SU-DHL-6 (cell line): ENCODE results near the gene ZNF823.

Source experiments
- H2AFZ ChIP-seq: fragments of 200-600 bp; sonication (generic); 2 replicates; pipeline ENCODE4 v1.6.1; 2014; ENCODE audit warnings: low read depth, mild to moderate bottlenecking, moderate library complexity, mixed read lengths, antibody characterized with exemption, low read length; ENCODE audit not compliant: severe bottlenecking
- H3F3A ChIP-seq: fragments of 200-600 bp; shearing (Covaris generic); 2 replicates; pipeline ENCODE4 v1.6.0; 2016; ENCODE audit warnings: antibody characterized with exemption, mild to moderate bottlenecking; ENCODE audit not compliant: insufficient read depth
- H3K27ac ChIP-seq: fragments of 200-600 bp; sonication (generic); 2 replicates; pipeline ENCODE4 v1.5.1; 2016; ENCODE audit warnings: low read depth, mild to moderate bottlenecking, low read length, moderate library complexity, mixed read lengths
- H3K27me3 ChIP-seq: fragments of 200-600 bp; sonication (generic), shearing (Covaris generic); 2 replicates; pipeline ENCODE4 v1.6.0; 2014; ENCODE audit warnings: mild to moderate bottlenecking, low read length
- H3K36me3 ChIP-seq: fragments of 200-600 bp; sonication (generic); 2 replicates; pipeline ENCODE4 v1.6.1; 2014; ENCODE audit warnings: mild to moderate bottlenecking, low read length, mixed read lengths
- H3K4me2 ChIP-seq: fragments of 300-600, 200-600 bp; shearing (Covaris generic), sonication (generic); 2 replicates; pipeline ENCODE4 v1.6.0; 2014; ENCODE audit warnings: low read length, low read depth, mild to moderate bottlenecking; ENCODE audit not compliant: poor library complexity, severe bottlenecking
- H3K4me3 ChIP-seq: fragments of 200-600 bp; sonication (generic); 2 replicates; pipeline ENCODE4 v1.5.1; 2014; ENCODE audit warnings: antibody characterized with exemption, low read length, mild to moderate bottlenecking, mixed read lengths; ENCODE audit not compliant: insufficient read depth, poor library complexity, severe bottlenecking
- H3K79me2 ChIP-seq: fragments of 200-600 bp; sonication (generic); 2 replicates; pipeline ENCODE4 v1.6.1; 2014; ENCODE audit warnings: mild to moderate bottlenecking, low read length, moderate library complexity; ENCODE audit not compliant: insufficient read depth
- H3K9ac ChIP-seq: fragments of 200-600 bp; sonication (generic); 2 replicates; pipeline ENCODE4 v1.7.0; 2014; ENCODE audit warnings: mild to moderate bottlenecking, low read length
- H3K9me2 ChIP-seq: fragments of 200-600 bp; sonication (generic); replicated peaks from 2 replicates; pipeline ENCODE4 v1.6.1; 2014; ENCODE audit warnings: low read length; ENCODE audit not compliant: insufficient read depth
- H3K9me3 ChIP-seq: fragments of 200-600 bp; sonication (generic); 2 replicates; pipeline ENCODE4 v1.6.1; 2014; ENCODE audit warnings: low read length, mixed read lengths; ENCODE audit not compliant: insufficient read depth
- H4K20me1 ChIP-seq: fragments of 200-600 bp; sonication (generic); 2 replicates; pipeline ENCODE4 v1.6.1; 2014; ENCODE audit warnings: low read depth, mild to moderate bottlenecking, antibody characterized with exemption, low read length, moderate library complexity, mixed read lengths
- CTCF ChIP-seq: fragments of 200-600 bp; sonication (generic); IDR thresholded peaks from one replicate; pipeline ENCODE4 v1.5.1; 2017; ENCODE audit warnings: antibody characterized with exemption, mild to moderate bottlenecking, low read length, moderate library complexity; ENCODE audit not compliant: insufficient read depth, poor library complexity, severe bottlenecking
- EZH2phosphoT487 ChIP-seq: fragments of 200-600 bp; sonication (generic), shearing (Covaris generic); conservative IDR thresholded peaks from 2 replicates; pipeline ENCODE4 v1.6.1; 2018; ENCODE audit warnings: mild to moderate bottlenecking, antibody characterized with exemption, low read length, moderate library complexity, mixed read lengths

Gene ZNF823

GRCh38 chr19:11738746-11739620, at the start of gene ZNF823:
Gene ZNF823, minus strand, starts transcription at chr19:11738946. Its CDS starts 127 bp downstream, at chr19:11738819.
- H2AFZ ChIP-seq, result peak within 1 kb of the TSS; percentile 89
- H3K4me2 ChIP-seq, result peak within 1 kb of the TSS; percentile 71
- no peaks in the 10 kb centered on the region for H3K9me3 ChIP-seq
- H3K27ac ChIP-seq, result peak within 1 kb of the TSS; percentile 47
- TF ChIP-seq EZH2phosphoT487, result no peak
- TF ChIP-seq CTCF, result no peak
- H4K20me1 ChIP-seq, result no peaks in the 10 kb centered on the region
- no peaks in the 10 kb centered on the region for H3K36me3 ChIP-seq
- no peaks in the 10 kb centered on the region for H3K9me2 ChIP-seq
- no peaks in the 10 kb centered on the region for H3K27me3 ChIP-seq
- H3F3A ChIP-seq, result peaks cover 11% of the 10 kb centered on the region
- H3K9ac ChIP-seq, result peak within 1 kb of the TSS; percentile 95
- peaks cover 28% of the 10 kb centered on the region for H3K79me2 ChIP-seq
- H3K4me3 ChIP-seq, result peak within 1 kb of the TSS; percentile 90

- Histone ChIP-seq H3K79me2 (no peaks in the 10 kb centered on the region), H2AFZ (no peak overlapping the region), H3K9me2 (no peaks in the 10 kb centered on the region), H3K27ac (no peak overlapping the region), H3F3A (no peaks in the 10 kb centered on the region), H3K9me3 (peaks cover 39% of the 10 kb centered on the region; the same call in 1 of the 2 replicates), H3K9ac (no peak overlapping the region), H3K36me3 (peaks cover 12% of the 10 kb centered on the region), H3K4me3 (no peak overlapping the region), H3K4me2 (no peak overlapping the region), H4K20me1 (no peaks in the 10 kb centered on the region), H3K27me3 (no peaks in the 10 kb centered on the region)
- TF ChIP-seq CTCF, result no peak
- TF ChIP-seq EZH2phosphoT487, result no peak
Measured at GRCh38 chr19:11787536-11787935, 48.8 kb upstream of the ZNF823 start.

GRCh38 chr19:11784356-11784755, 45.6 kb upstream of the ZNF823 start:
- H3K36me3 ChIP-seq, result peaks cover 42% of the 10 kb centered on the region
- H3K9me3 ChIP-seq, result peaks cover 59% of the 10 kb centered on the region; the same call in 1 of the 2 replicates
- H3K4me3 ChIP-seq, result no peak overlapping the region
- no peak overlapping the region for H2AFZ ChIP-seq
- H3K9ac ChIP-seq, result no peak overlapping the region
- no peaks in the 10 kb centered on the region for H3K79me2 ChIP-seq
- H3K9me2 ChIP-seq, result no peaks in the 10 kb centered on the region
- H3K27ac ChIP-seq, result no peak overlapping the region
- H3F3A ChIP-seq, result no peaks in the 10 kb centered on the region
- H3K4me2 ChIP-seq, result no peak overlapping the region
- H4K20me1 ChIP-seq, result no peaks in the 10 kb centered on the region
- TF ChIP-seq EZH2phosphoT487 (no peak), CTCF (no peak)
- H3K27me3 ChIP-seq, result no peaks in the 10 kb centered on the region
